Karpas-422 (cell line): ENCODE measurements around the gene C1QL4. TPM values are rescaled to one million over a fixed set of nuclear protein-coding genes. Genes with fewer than 3 reads are reported as not detected.

Experiments used
- DNase-seq: peaks from one replicate; pipeline ENCODE4 v3.0.0-alpha.2; 2015
- H2AFZ ChIP-seq: fragments of 200-600 bp; sonication (generic); 2 replicates; pipeline ENCODE4 v1.6.1; 2014; ENCODE audit warnings: antibody characterized with exemption, low read length, mixed read lengths
- H3K27ac ChIP-seq: fragments of 200-600 bp; sonication (generic); 2 replicates; pipeline ENCODE4 v1.5.1; 2014; ENCODE audit warnings: mild to moderate bottlenecking, low read length, moderate library complexity
- H3K27me3 ChIP-seq: fragments of 200-600 bp; sonication (generic); 2 replicates; pipeline ENCODE4 v1.6.1; 2014; ENCODE audit warnings: low read length, mixed read lengths
- H3K36me3 ChIP-seq: fragments of 200-600 bp; sonication (generic); 2 replicates; pipeline ENCODE4 v1.6.1; 2014; ENCODE audit warnings: low read length, mixed read lengths; ENCODE audit not compliant: insufficient read depth
- H3K4me1 ChIP-seq: fragments of 200-600 bp; sonication (generic); 2 replicates; pipeline ENCODE4 v1.6.1; 2014; ENCODE audit warnings: mild to moderate bottlenecking, low read length, mixed read lengths
- H3K4me2 ChIP-seq: fragments of 200-600 bp; sonication (generic); 2 replicates; pipeline ENCODE4 v1.6.1; 2014; ENCODE audit warnings: low read length, low read depth, mild to moderate bottlenecking; ENCODE audit not compliant: poor library complexity, severe bottlenecking
- H3K4me3 ChIP-seq: fragments of 200-600 bp; sonication (generic); 2 replicates; pipeline ENCODE4 v1.5.1; 2014; ENCODE audit warnings: mild to moderate bottlenecking, antibody characterized with exemption, low read length, mixed read lengths
- H3K79me2 ChIP-seq: fragments of 200-600 bp; sonication (generic); 2 replicates; pipeline ENCODE4 v1.6.1; 2014; ENCODE audit warnings: mild to moderate bottlenecking, low read length, mixed read lengths
- H3K9ac ChIP-seq: fragments of 200-600 bp; sonication (generic); 2 replicates; pipeline ENCODE4 v1.6.0; 2014; ENCODE audit warnings: low read length
- H3K9me2 ChIP-seq: fragments of 200-600 bp; sonication (generic), shearing (Covaris generic); replicated peaks from 2 replicates; pipeline ENCODE4 v1.6.0; 2014; ENCODE audit warnings: mild to moderate bottlenecking, low read length, moderate library complexity; ENCODE audit not compliant: insufficient read depth
- H3K9me3 ChIP-seq: fragments of 300-700, 200-600 bp; sonication (generic); 2 replicates; pipeline ENCODE4 v1.6.1; 2014; ENCODE audit warnings: low read length, mixed read lengths
- H4K20me1 ChIP-seq: fragments of 200-600 bp; sonication (generic); 2 replicates; pipeline ENCODE4 v1.6.1; 2014; ENCODE audit warnings: mild to moderate bottlenecking, antibody characterized with exemption, low read length, low read depth; ENCODE audit not compliant: insufficient read depth
- total RNA-seq: library from RNA; depleted of rRNA; stranded (reverse); fragments of >200 nt; shearing (Covaris generic); gene quantifications from 2 replicates; pipeline ENCODE4 v1.2.3, GENCODE V29; 2014; ENCODE audit warnings: low replicate concordance

The C1QL4 gene
- total RNA-seq, 1 experiment from 2014 or later, result not detected

DNA sequence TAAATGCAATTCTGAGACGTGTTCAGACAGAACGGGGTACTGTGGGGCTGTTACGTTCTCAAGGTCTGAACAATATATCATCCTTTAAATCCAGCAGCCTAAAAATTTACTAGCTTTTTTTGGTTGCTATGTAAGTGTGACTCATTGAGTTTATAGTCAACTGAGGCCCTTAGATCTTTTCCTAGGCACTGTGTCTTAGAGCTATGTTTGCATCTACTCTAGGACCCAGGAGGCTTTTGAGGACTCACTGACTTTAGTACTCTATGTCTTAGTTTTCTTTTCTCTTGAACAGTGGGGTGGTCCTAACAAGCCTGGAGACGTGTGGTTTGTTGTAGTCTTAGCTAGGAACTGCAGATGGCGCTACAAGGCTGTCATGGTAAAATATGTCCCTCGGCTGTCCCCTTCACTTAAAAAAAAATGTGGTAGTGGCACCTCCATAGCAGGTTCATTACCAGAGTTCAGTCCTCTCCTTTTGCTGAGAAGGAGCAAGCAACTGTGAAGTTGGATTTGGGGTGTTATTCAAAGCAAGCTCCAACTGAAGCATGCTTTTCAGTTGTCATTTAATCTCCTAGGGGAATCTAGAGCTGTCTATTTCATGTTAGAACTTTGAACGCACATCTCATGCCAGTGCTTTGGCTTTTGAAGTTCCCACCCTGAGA is 21.6 kb upstream of the C1QL4 start:
- no peaks in the 10 kb centered on the region for H3K9me2 ChIP-seq
- H3K27ac ChIP-seq, result no peak overlapping the region
- H3K36me3 ChIP-seq, result no peaks in the 10 kb centered on the region
- no peaks in the 10 kb centered on the region for H3K79me2 ChIP-seq
- H2AFZ ChIP-seq, result no peak overlapping the region
- no peaks in the 10 kb centered on the region for H3K9me3 ChIP-seq
- peaks cover 19% of the 10 kb centered on the region for H3K4me1 ChIP-seq
- DNase-seq, result peak; percentile 93
- H3K27me3 ChIP-seq, result no peaks in the 10 kb centered on the region
- H3K4me2 ChIP-seq, result no peak overlapping the region
- H3K4me3 ChIP-seq, result no peak overlapping the region
- H3K9ac ChIP-seq, result no peak overlapping the region
- H4K20me1 ChIP-seq, result no peaks in the 10 kb centered on the region

DNA sequence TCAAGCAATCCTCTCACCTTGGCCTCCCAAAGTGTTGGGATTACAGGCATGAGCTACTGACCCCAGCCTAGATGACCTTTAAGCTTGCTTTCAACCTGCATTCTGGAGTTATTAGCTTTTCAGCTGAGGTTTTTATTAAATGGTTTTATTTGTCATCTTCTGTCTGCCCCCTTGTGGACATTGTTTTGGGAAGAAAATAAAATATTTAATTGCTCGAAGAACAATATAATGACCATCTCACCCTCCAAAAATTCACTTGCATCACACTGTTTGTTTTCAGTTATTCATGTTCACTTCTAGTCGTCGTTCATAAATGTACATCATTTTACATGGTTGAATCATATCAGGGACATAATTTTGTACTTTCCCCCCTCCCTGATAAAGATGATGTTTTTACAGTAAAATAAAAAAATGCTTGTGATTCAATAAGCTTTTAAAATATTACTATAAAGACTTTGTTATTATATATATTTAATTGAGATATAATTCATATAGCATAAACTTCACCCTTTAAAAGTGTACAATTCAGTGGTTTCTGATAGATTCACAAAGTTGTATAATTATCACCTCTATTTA is 20.2 kb upstream of the C1QL4 start:
- Histone ChIP-seq H3K4me3 (no peak overlapping the region), H3K36me3 (no peaks in the 10 kb centered on the region), H3K4me1 (peaks cover 28% of the 10 kb centered on the region), H3K9ac (no peak overlapping the region), H4K20me1 (no peaks in the 10 kb centered on the region), H3K79me2 (no peaks in the 10 kb centered on the region), H3K27me3 (no peaks in the 10 kb centered on the region), H3K27ac (no peak overlapping the region), H3K4me2 (no peak overlapping the region), H3K9me2 (no peaks in the 10 kb centered on the region), H3K9me3 (no peaks in the 10 kb centered on the region), H2AFZ (no peak overlapping the region)
- peak; percentile 78 for DNase-seq

DNA sequence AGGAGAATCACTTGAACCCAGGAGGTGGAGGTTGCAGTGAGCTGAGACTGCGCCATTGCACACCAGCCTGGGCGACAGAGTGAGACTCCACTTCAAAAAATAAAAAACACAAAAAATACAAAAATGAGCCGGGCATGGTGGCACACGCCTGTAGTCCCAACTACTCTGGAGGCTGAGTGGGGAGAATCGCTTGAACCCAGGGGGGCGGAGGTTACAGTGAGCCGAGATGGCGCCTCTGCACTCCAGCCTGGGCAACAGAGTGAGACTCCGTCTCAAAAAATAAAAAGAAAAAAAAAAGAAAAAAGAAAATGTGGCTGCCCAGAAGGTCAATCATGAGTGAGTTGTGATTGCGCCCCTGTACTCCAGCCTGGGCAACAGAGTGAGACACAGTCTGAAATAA is 18.9 kb upstream of the C1QL4 start:
- H3K9me2 ChIP-seq, result no peaks in the 10 kb centered on the region
- H3K27me3 ChIP-seq, result no peaks in the 10 kb centered on the region
- H3K4me1 ChIP-seq, result peaks cover 28% of the 10 kb centered on the region
- no peak overlapping the region for H3K4me3 ChIP-seq
- H4K20me1 ChIP-seq, result no peaks in the 10 kb centered on the region
- H3K27ac ChIP-seq, result no peak overlapping the region
- no peak for DNase-seq
- no peak overlapping the region for H3K4me2 ChIP-seq
- no peak overlapping the region for H2AFZ ChIP-seq
- no peaks in the 10 kb centered on the region for H3K36me3 ChIP-seq
- H3K79me2 ChIP-seq, result no peaks in the 10 kb centered on the region
- H3K9ac ChIP-seq, result no peak overlapping the region
- no peaks in the 10 kb centered on the region for H3K9me3 ChIP-seq

DNA sequence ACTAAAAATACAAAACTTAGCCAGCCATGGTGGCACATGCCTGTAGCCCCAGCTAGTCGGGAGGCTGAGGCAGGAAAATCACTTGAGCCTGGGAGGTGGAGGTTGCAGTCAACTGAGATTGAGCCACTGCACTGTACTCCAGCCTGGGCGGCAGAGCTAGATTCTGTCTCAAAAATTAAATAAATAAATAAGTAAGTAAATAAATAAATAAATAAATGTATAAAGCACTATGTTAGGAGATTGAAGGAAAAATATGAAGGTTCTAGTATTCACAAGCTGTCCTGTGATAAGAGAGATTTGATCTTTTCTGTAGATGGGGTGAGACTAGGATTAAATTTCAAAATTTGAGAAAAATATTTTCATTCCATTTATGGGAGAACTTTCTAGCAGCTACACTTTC is 15.4 kb upstream of the C1QL4 start:
- peaks cover 26% of the 10 kb centered on the region for H3K4me1 ChIP-seq
- no peaks in the 10 kb centered on the region for H3K9me3 ChIP-seq
- H4K20me1 ChIP-seq, result 0 out of 2 replicates have a peak, but pooled peaks cover under 1% of the 10 kb centered on the region
- H3K27me3 ChIP-seq, result no peaks in the 10 kb centered on the region
- no peak overlapping the region for H3K9ac ChIP-seq
- no peak overlapping the region for H3K4me2 ChIP-seq
- H3K36me3 ChIP-seq, result no peaks in the 10 kb centered on the region
- H3K4me3 ChIP-seq, result no peak overlapping the region
- no peaks in the 10 kb centered on the region for H3K79me2 ChIP-seq
- no peak for DNase-seq
- no peaks in the 10 kb centered on the region for H3K9me2 ChIP-seq
- H3K27ac ChIP-seq, result no peak overlapping the region
- no peak overlapping the region for H2AFZ ChIP-seq

DNA sequence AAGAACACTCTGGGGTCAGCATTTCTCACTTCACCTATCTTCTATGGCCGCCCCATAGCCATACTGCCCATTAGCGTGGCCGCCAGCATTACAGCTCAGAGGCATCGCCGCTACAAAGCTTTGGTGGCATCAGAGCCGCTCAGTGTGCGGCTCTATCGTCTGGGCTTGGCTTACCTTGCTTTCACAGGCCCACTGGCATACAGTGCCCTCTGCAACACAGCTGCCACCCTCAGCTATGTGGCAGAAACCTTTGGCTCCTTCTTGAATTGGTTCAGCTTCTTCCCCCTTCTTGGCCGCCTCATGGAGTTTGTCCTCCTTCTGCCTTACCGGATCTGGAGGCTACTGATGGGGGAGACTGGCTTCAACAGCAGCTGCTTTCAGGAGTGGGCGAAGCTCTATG is 12.3 kb upstream of the C1QL4 start:
- no peak for DNase-seq
- no peak overlapping the region for H3K4me3 ChIP-seq
- peaks cover 7% of the 10 kb centered on the region; the same call in 1 of the 2 replicates for H4K20me1 ChIP-seq
- no peaks in the 10 kb centered on the region for H3K9me2 ChIP-seq
- H2AFZ ChIP-seq, result no peak overlapping the region
- peaks cover 39% of the 10 kb centered on the region for H3K4me1 ChIP-seq
- H3K9ac ChIP-seq, result no peak overlapping the region
- no peaks in the 10 kb centered on the region for H3K36me3 ChIP-seq
- H3K79me2 ChIP-seq, result no peaks in the 10 kb centered on the region
- H3K27me3 ChIP-seq, result no peaks in the 10 kb centered on the region
- no peaks in the 10 kb centered on the region for H3K9me3 ChIP-seq
- H3K27ac ChIP-seq, result no peak overlapping the region
- H3K4me2 ChIP-seq, result no peak overlapping the region

DNA sequence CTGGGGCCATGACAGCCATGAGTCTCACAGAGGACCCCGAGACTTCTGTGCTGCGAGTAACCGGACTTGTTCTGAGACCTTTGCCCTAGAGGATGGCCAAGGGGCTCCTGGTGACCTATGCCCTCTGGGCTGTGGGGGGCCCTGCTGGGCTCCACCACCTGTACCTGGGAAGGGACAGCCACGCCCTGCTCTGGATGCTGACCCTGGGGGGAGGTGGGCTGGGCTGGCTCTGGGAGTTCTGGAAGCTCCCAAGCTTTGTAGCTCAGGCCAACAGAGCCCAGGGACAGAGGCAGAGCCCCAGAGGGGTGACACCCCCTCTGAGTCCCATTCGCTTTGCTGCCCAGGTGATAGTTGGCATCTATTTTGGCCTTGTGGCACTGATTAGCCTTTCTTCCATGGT is 11.8 kb upstream of the C1QL4 start:
- Histone ChIP-seq H3K27ac (no peak overlapping the region), H3K9me2 (no peaks in the 10 kb centered on the region), H3K27me3 (no peaks in the 10 kb centered on the region), H4K20me1 (peaks cover 7% of the 10 kb centered on the region; the same call in 1 of the 2 replicates), H3K4me1 (peaks cover 43% of the 10 kb centered on the region), H3K36me3 (no peaks in the 10 kb centered on the region), H3K9ac (no peak overlapping the region), H3K79me2 (no peaks in the 10 kb centered on the region), H3K9me3 (no peaks in the 10 kb centered on the region), H3K4me3 (no peak overlapping the region), H2AFZ (no peak overlapping the region), H3K4me2 (no peak overlapping the region)
- DNase-seq, result no peak

DNA sequence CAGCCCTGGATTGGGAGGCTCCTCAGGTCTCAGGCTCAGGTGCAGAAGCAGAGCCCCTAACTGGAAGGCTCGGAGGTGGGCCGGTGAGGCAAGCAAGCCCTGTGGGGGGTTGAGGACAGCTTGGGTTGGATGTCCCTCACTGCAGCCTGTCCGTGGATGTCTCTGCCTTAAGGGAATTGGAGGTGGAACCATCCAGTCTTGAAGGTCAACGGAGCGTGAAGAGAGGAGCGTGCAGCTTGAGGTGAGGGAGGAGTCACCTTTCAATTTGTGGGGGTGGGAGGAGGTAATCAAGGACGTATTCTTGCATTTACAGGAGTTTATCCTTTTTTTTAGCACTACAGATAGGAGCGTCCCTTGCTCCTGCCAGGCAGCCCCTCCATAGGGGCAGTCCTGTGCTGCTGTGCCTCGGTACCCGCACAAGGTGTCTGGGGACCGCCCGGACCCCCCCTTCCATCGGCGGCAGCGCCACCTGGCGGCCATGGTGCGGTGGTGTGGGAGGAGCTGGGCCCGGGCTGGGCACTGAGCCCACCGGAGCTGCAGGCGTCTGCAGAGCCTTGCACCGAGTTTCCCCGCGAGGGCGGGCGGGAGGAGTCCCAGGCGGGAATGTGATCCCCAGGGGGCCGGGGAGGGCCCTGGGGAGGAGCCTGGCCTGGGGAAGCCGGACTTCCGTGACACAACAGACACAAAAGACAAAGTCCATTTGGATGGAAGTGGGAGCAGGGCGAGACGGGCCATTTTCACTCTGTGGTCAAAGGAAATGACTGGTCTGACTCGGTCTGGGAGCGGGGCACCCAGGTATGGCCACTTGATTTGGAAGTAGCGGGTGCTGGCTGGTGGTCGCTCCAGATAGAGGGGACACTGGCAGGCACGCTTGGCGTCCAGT is 10.6 kb upstream of the C1QL4 start:
- H3K9me3 ChIP-seq, result no peaks in the 10 kb centered on the region
- H3K79me2 ChIP-seq, result no peaks in the 10 kb centered on the region
- H3K36me3 ChIP-seq, result no peaks in the 10 kb centered on the region
- H4K20me1 ChIP-seq, result peaks cover 7% of the 10 kb centered on the region; the same call in 1 of the 2 replicates
- peak; percentile 87 for DNase-seq
- H3K4me3 ChIP-seq, result peak overlapping the region; percentile 62; the same call in 1 of the 2 replicates
- peaks cover 48% of the 10 kb centered on the region for H3K4me1 ChIP-seq
- H3K27me3 ChIP-seq, result no peaks in the 10 kb centered on the region
- peak overlapping the region; percentile 78 for H3K4me2 ChIP-seq
- H3K9ac ChIP-seq, result peak overlapping the region; percentile 27; the same call in 1 of the 2 replicates
- no peaks in the 10 kb centered on the region for H3K9me2 ChIP-seq
- no peak overlapping the region for H3K27ac ChIP-seq
- no peak overlapping the region for H2AFZ ChIP-seq
